Renal cortical epithelial cell (primary cell): Measurements from ENCODE around the gene MORC2. TPM values are rescaled to one million over a fixed set of nuclear protein-coding genes. Genes with fewer than 3 reads are reported as not detected.

Source experiments
- total RNA-seq: library from RNA; depleted of rRNA; stranded (reverse); fragments of >200 nt; gene quantifications from 2 replicates; pipeline ENCODE4 v1.2.3, GENCODE V29; 2014

Gene MORC2
- total RNA-seq, 1 donor from 2014 or later: 48.7 TPM

Other genes starting within 250 kb of the MORC2 start
- 30.0 and 90.7 TPM in 2 replicates for gene TUG1, start 491 bp upstream of the MORC2 start, total RNA-seq
- 136 and 162 TPM in 2 replicates for gene SMTN, start 112.5 kb upstream of the MORC2 start, total RNA-seq
- gene SELENOM, start 138.8 kb upstream of the MORC2 start, total RNA-seq: 57.9 and 131 TPM in 2 replicates
- 0.87 and 4.0 TPM in 2 replicates for gene INPP5J, start 154.2 kb upstream of the MORC2 start, total RNA-seq
- not detected in 2 replicates for gene PLA2G3, start 171.7 kb upstream of the MORC2 start, total RNA-seq
- 45.0 and 50.9 TPM in 2 replicates for gene RNF185, start 191.4 kb upstream of the MORC2 start, total RNA-seq
- 54.5 and 106 TPM in 2 replicates for gene LIMK2, start 243.5 kb upstream of the MORC2 start, total RNA-seq